HepG2 (cell line): ENCODE measurements around the gene ACOXL. TPM values are rescaled to one million over a fixed set of nuclear protein-coding genes. Genes with fewer than 3 reads are reported as not detected.

Source experiments
- ATAC-seq: fragments of 200-7000 bp; cut with Tn5 transposase; 3 replicates; pipeline ENCODE4 v1.9.1; 2020; ENCODE audit warnings: mild to moderate bottlenecking, moderate library complexity
- BruUV-seq: library from RNA; stranded (reverse); fragments of 400-500 nt; replicated peaks from 2 replicates; lab custom pipeline; 2021; lab: Mats Ljungman, UMichigan
- CTCF ChIA-PET: fragments of 300-600 bp; formaldehyde crosslinking; extraction: SDS; loops from one replicate; lab custom pipeline; 2021; ENCODE audit warnings: low total read pairs, inconsistent platforms, low intra/inter-chr PET ratio; lab: Yijun Ruan, JAX
- POLR2A ChIA-PET: fragments of 350-600 bp; sonication (Branson Sonifier 250); formaldehyde crosslinking; loops from one replicate; lab custom pipeline; 2020; ENCODE audit warnings: antibody characterized with exemption, inconsistent platforms; lab: Yijun Ruan, JAX
- DNase-seq: peaks from one replicate; pipeline ENCODE4 v3.0.0-alpha.2; 2015; ENCODE audit warnings: low spot score
- FAIRE-seq: peaks from 3 replicates; lab custom pipeline; 2011; peaks lifted over from hg19 to GRCh38; lab: Jason Lieb, UNC
- H2AFZ ChIP-seq: one replicate; pipeline ENCODE4 v1.6.1; 2011; ENCODE audit warnings: low read length, inconsistent platforms
- H3K27ac ChIP-seq: fragments of 300-600 bp; 3 replicates; pipeline ENCODE4 v1.8.0; 2011; ENCODE audit warnings: mixed run types, mild to moderate bottlenecking, mixed read lengths, low read length, inconsistent platforms; ENCODE audit not compliant: insufficient read depth; ENCODE audit errors: extremely low read length
- H3K27me3 ChIP-seq, 2 experiments: fragments of 200-600 bp in 1 of 2; 2 replicates in 1 of 2; 3 replicates in 1 of 2; pipeline versions ENCODE4 v1.6.0 to v1.8.0; 2011; ENCODE audit warnings: low read length in 2 of 2, mild to moderate bottlenecking in 2 of 2, moderate library complexity in 2 of 2, inconsistent platforms in 1 of 2; ENCODE audit not compliant: insufficient read depth in 2 of 2, control insufficient read depth in 1 of 2
- H3K36me3 ChIP-seq, 2 experiments: fragments of 200-600 bp in 1 of 2; replicated peaks in 1 of 2; 2 replicates in 1 of 2; 3 replicates in 1 of 2; pipeline versions ENCODE4 v1.5.1 to v1.8.0; 2011; ENCODE audit warnings: low read length in 2 of 2, inconsistent platforms in 1 of 2; ENCODE audit not compliant: insufficient read depth in 2 of 2, control insufficient read depth in 1 of 2
- H3K4me1 ChIP-seq: 2 replicates; pipeline ENCODE4 v1.5.1; 2012; ENCODE audit warnings: low read length, inconsistent platforms; ENCODE audit not compliant: insufficient read depth
- H3K4me2 ChIP-seq: 2 replicates; pipeline ENCODE4 v1.6.0; 2011; ENCODE audit warnings: low read depth, low read length, inconsistent platforms
- H3K4me3 ChIP-seq, 3 experiments: fragments of 200-600 bp in 1 of 3; sonication (generic), shearing (Covaris generic) in 1 of 3; replicated peaks in 1 of 3; 2 replicates each; pipeline ENCODE4 v1.5.1; 2011 to 2016; ENCODE audit warnings: low read length in 3 of 3, inconsistent platforms in 2 of 3, low read depth in 2 of 3, mild to moderate bottlenecking in 2 of 3, control low read depth in 1 of 3, mixed read lengths in 1 of 3; ENCODE audit not compliant: insufficient read depth in 1 of 3
- H3K79me2 ChIP-seq: one replicate; pipeline ENCODE4 v1.6.1; 2011; ENCODE audit warnings: low read length, inconsistent platforms; ENCODE audit not compliant: insufficient read depth
- H3K9ac ChIP-seq: 2 replicates; pipeline ENCODE4 v1.6.0; 2011; ENCODE audit warnings: mild to moderate bottlenecking, low read depth, low read length, inconsistent platforms; ENCODE audit not compliant: insufficient read depth
- H3K9me3 ChIP-seq: 2 replicates; pipeline ENCODE4 v1.5.1; 2012; ENCODE audit warnings: mild to moderate bottlenecking, low read length
- H4K20me1 ChIP-seq: 2 replicates; pipeline ENCODE4 v1.6.0; 2011; ENCODE audit warnings: inconsistent platforms, mild to moderate bottlenecking, low read length, moderate library complexity; ENCODE audit not compliant: insufficient read depth
- GTF3A ChIP-seq: sonication (generic); formaldehyde crosslinking; conservative IDR thresholded peaks from 2 replicates; pipeline ENCODE4 v1.4.0; 2020; ENCODE audit warnings: mild to moderate bottlenecking, missing genetic modification reagents
- HNF1B ChIP-seq: sonication (generic); formaldehyde crosslinking; IDR thresholded peaks from 2 replicates; pipeline ENCODE4 v1.5.1; 2020; ENCODE audit warnings: mild to moderate bottlenecking, moderate library complexity, missing genetic modification reagents
- MAZ ChIP-seq, 2 experiments: sonication (generic) in 1 of 2; formaldehyde crosslinking in 1 of 2; IDR thresholded peaks; 2 replicates each; pipeline versions ENCODE4 v1.5.0 to v1.6.1; 2012 to 2020; ENCODE audit warnings: low read depth in 2 of 2, mild to moderate bottlenecking in 2 of 2, borderline replicate concordance in 1 of 2, improper control_type of control experiment in 1 of 2, low read length in 1 of 2, missing genetic modification reagents in 1 of 2, moderate library complexity in 1 of 2
- MEIS2 ChIP-seq: sonication (generic); formaldehyde crosslinking; IDR thresholded peaks from 2 replicates; pipeline ENCODE4 v1.9.0; 2021; ENCODE audit warnings: mild to moderate bottlenecking, missing genetic modification reagents
- SMC3 ChIP-seq: IDR thresholded peaks from 2 replicates; pipeline ENCODE4 v1.6.1; 2011; ENCODE audit warnings: low read length, improper control_type of control experiment
- ZNF337 ChIP-seq: sonication (generic); formaldehyde crosslinking; IDR thresholded peaks from 2 replicates; pipeline ENCODE4 v1.5.1; 2020; ENCODE audit warnings: missing genetic modification reagents, low read depth, mild to moderate bottlenecking, borderline replicate concordance
- ZNF660 ChIP-seq: sonication (generic); formaldehyde crosslinking; IDR thresholded peaks from 2 replicates; pipeline ENCODE4 v1.5.1; 2020; ENCODE audit warnings: mild to moderate bottlenecking, low read depth, missing genetic modification reagents, borderline replicate concordance
- ZNF879 ChIP-seq: sonication (generic); formaldehyde crosslinking; IDR thresholded peaks from 2 replicates; pipeline ENCODE4 v1.8.1; 2023; ENCODE audit warnings: missing genetic modification reagents
- WGBS: methylation state at CpG from one replicate; pipeline ENCODE4 v1.1.6; 2017; ENCODE audit warnings: low lambda C conversion rate; 5-methylcytosine and 5-hydroxymethylcytosine counted together
- in situ Hi-C: cut with HindIII; loops from 2 replicates; pipeline ENCODE4 v1.10.0; 2017; ENCODE audit warnings: low pct_unique_long_range_greater_than_20kb; ENCODE audit not compliant: extremely low pct_ligation_motif_present
- intact Hi-C: fragments of 100-400 bp; cut with micrococcal nuclease; formaldehyde crosslinking; loops from one replicate; pipeline ENCODE4 v1.10.0; 2022; ENCODE audit not compliant: unreplicated experiment
- polyA plus RNA-seq, 8 experiments: library from polyadenylated mRNA; depleted of rRNA in 3 of 8; stranded (reverse) in 7 of 8; unstranded in 1 of 8; fragments of >200 nt; fragmentation: Illumina TruSeq in 4 of 8; extraction: Trizol in 4 of 8; gene quantifications; 2 replicates each; pipeline versions ENCODE4 v1.2.1 to v1.2.3, GENCODE V29; 2011 to 2016; ENCODE audit warnings: low read depth in 4 of 8, missing spikeins in 1 of 8, mixed read lengths in 1 of 8; ENCODE audit not compliant: insufficient read depth in 1 of 8
- total RNA-seq, 5 experiments: library from RNA; depleted of rRNA; stranded (reverse); fragments of >200 nt; fragmentation: Illumina TruSeq; extraction: Trizol; gene quantifications; 2 replicates each; pipeline ENCODE4 v1.2.3, GENCODE V29; 2016; ENCODE audit warnings: low read depth in 1 of 5
- TF ChIP-seq, protein P1 (sequence below): sonication (generic); formaldehyde crosslinking; IDR thresholded peaks from 2 replicates; pipeline ENCODE4 v1.8.0; 2022; ENCODE audit warnings: missing genetic modification reagents, low read depth, mild to moderate bottlenecking, borderline replicate concordance
- TF ChIP-seq, protein P2 (sequence below): IDR thresholded peaks from 2 replicates; pipeline ENCODE4 v1.6.1; 2016; ENCODE audit warnings: low read depth

The ACOXL gene
- total and polyA plus RNA-seq, 2 of the 13 experiments (the other 11 are each of a cell fraction or from before 2014, with no cell fraction given) = not detected

DNA sequence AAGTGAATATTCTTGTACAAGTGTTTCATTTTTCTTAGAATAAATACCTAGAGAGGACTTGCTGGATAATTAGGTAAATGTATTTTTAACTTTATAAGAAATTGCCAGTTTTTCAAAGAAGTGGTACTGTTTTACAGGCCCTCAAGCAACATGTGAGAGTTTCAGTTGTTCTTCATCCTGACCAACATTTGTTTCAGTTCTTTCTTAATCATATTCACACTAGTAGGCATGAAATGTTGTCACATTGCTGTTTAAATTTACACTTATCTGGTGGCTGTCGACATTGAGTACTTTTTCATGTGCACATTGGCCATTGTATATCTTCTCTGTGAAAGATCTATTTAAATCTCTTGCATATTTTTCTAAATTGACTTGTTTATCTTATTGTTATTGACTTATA is 178.1 kb downstream of the ACOXL start (continued):
- TF ChIP-seq, protein P1, sequence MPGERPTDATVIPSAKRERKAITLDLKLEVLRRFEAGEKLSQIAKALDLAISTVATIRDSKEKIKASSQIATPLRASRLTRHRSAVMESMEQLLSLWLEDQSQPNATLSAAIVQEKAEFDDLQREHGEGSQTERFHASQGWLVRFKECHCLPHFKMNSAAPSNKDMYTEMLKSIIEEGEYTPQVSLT (CRISPR knock-in tag) = no peak
- no peak for TF ChIP-seq ZNF337

- POLR2A ChIA-PET = no interaction called here
- no peak for FAIRE-seq
- intact Hi-C loops = no loop called here
- WGBS = 8% methylated on average over 1 of the region's 1 CpG
- Histone ChIP-seq H4K20me1 (no peaks in the 10 kb centered on the region), H3K36me3 (no peaks in the 10 kb centered on the region), H3K9ac (no peak overlapping the region), H3K27ac (no peak overlapping the region), H3K4me1 (no peaks in the 10 kb centered on the region), H3K9me3 (no peaks in the 10 kb centered on the region), H3K4me2 (no peak overlapping the region), H3K79me2 (no peaks in the 10 kb centered on the region), H3K27me3 (no peaks in the 10 kb centered on the region), H3K4me3 (no peak overlapping the region), H2AFZ (no peak overlapping the region)
- TF ChIP-seq MAZ (IDR thresholded peaks at IDR 0.05; ENCODE audit: borderline replicate concordance, low read depth, low read length) = no peak
- no peak for TF ChIP-seq MAZ (CRISPR knock-in tag; IDR thresholded peaks at IDR 0.05; ENCODE audit: low read depth)
- no peak for TF ChIP-seq SMC3
- TF ChIP-seq, protein P2, sequence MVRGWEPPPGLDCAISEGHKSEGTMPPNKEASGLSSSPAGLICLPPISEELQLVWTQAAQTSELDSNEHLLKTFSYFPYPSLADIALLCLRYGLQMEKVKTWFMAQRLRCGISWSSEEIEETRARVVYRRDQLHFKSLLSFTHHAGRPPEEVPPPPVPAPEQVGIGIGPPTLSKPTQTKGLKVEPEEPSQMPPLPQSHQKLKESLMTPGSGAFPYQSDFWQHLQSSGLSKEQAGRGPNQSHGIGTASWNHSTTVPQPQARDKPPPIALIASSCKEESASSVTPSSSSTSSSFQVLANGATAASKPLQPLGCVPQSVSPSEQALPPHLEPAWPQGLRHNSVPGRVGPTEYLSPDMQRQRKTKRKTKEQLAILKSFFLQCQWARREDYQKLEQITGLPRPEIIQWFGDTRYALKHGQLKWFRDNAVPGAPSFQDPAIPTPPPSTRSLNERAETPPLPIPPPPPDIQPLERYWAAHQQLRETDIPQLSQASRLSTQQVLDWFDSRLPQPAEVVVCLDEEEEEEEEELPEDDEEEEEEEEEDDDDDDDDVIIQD (CRISPR knock-in tag) = no peak
- TF ChIP-seq ZNF879 (CRISPR knock-in tag) = no peak
- no peak for TF ChIP-seq GTF3A (CRISPR knock-in tag)
- no peak for TF ChIP-seq MEIS2 (CRISPR knock-in tag)
- no peak for TF ChIP-seq HNF1B (CRISPR knock-in tag)
- no peak for TF ChIP-seq ZNF660
- DNase-seq = no peak
- BruUV-seq = no TSS peak
- CTCF ChIA-PET = no interaction called here
- in situ Hi-C loops = no loop called here
- no peak for ATAC-seq
Measured at GRCh38 chr2:110919738-110920137, 187.4 kb downstream of the ACOXL start.
